GM12878 (cell line): ENCODE data around the gene CNN3. TPM values are rescaled to one million over a fixed set of nuclear protein-coding genes. Genes with fewer than 3 reads are reported as not detected.
A peak's percentile ranks its signal among the peaks of the same experiment; 100 is the strongest.

Experiments used
- BCL11A ChIP-seq: IDR thresholded peaks from 2 replicates; pipeline ENCODE4 v1.6.1; 2011; ENCODE audit warnings: low read depth, low read length
- BRCA1 ChIP-seq: IDR thresholded peaks from 2 replicates; pipeline ENCODE4 v1.6.1; 2011; ENCODE audit warnings: low read depth, low read length, improper control_type of control experiment
- CBFB ChIP-seq: IDR thresholded peaks from 2 replicates; pipeline ENCODE4 v1.6.1; 2016; ENCODE audit warnings: antibody characterized with exemption, low read depth
- CBX3 ChIP-seq: fragments of 200-600 bp; sonication (generic); IDR thresholded peaks from 2 replicates; pipeline ENCODE4 v1.6.1; 2016; ENCODE audit warnings: low read depth, borderline replicate concordance
- CBX5 ChIP-seq: sonication (generic); IDR thresholded peaks from 2 replicates; pipeline ENCODE4 v1.6.1; 2016; ENCODE audit warnings: low read depth, moderate library complexity, mild to moderate bottlenecking, inconsistent platforms
- CTCF ChIP-seq, 3 experiments: IDR thresholded peaks in 2 of 3; conservative IDR thresholded peaks in 1 of 3; 2 replicates each; pipeline ENCODE4 v1.5.1; 2011; ENCODE audit warnings: low read depth in 3 of 3, low read length in 3 of 3, mild to moderate bottlenecking in 3 of 3, control low read depth in 2 of 3, moderate library complexity in 2 of 3, inconsistent platforms in 1 of 3, mixed read lengths in 1 of 3; ENCODE audit not compliant: control insufficient read depth in 2 of 3, insufficient read depth in 1 of 3; ENCODE audit errors: extremely low read depth in 1 of 3
- EGR1 ChIP-seq, 2 experiments: IDR thresholded peaks; 1 replicate in 1 of 2; 2 replicates in 1 of 2; pipeline ENCODE4 v1.6.1; 2011 to 2012; ENCODE audit warnings: low read depth in 2 of 2, low read length in 2 of 2, borderline replicate concordance in 1 of 2, mild to moderate bottlenecking in 1 of 2, moderate library complexity in 1 of 2
- ELK1 ChIP-seq: IDR thresholded peaks from 2 replicates; pipeline ENCODE4 v1.6.1; 2012; ENCODE audit warnings: low read depth, low read length, improper control_type of control experiment
- GATAD2B ChIP-seq: fragments of 450-650 bp; conservative IDR thresholded peaks from 2 replicates; pipeline ENCODE4 v1.6.1; 2017; ENCODE audit warnings: low read depth, mild to moderate bottlenecking, moderate library complexity
- HDAC6 ChIP-seq: fragments of 200-600 bp; sonication (generic); IDR thresholded peaks from one replicate; pipeline ENCODE4 v1.8.0; 2017; ENCODE audit warnings: antibody characterized with exemption; ENCODE audit not compliant: unreplicated experiment
- JUND ChIP-seq: IDR thresholded peaks from 2 replicates; pipeline ENCODE4 v1.6.1; 2012; ENCODE audit warnings: low read depth, mild to moderate bottlenecking, low read length, improper control_type of control experiment, moderate library complexity
- KDM1A ChIP-seq: fragments of 200-600 bp; sonication (generic); IDR thresholded peaks from 2 replicates; pipeline ENCODE4 v1.6.1; 2016; ENCODE audit warnings: borderline replicate concordance
- RAD51 ChIP-seq: fragments of 450-650 bp; IDR thresholded peaks from 2 replicates; pipeline ENCODE4 v1.6.1; 2016; ENCODE audit warnings: moderate library complexity, mild to moderate bottlenecking, inconsistent platforms
- RUNX3 ChIP-seq: IDR thresholded peaks from 2 replicates; pipeline ENCODE4 v1.6.1; 2012; ENCODE audit warnings: low read length, inconsistent platforms
- SMC3 ChIP-seq: IDR thresholded peaks from 2 replicates; pipeline ENCODE4 v1.6.1; 2011; ENCODE audit warnings: low read length, improper control_type of control experiment, borderline replicate concordance
- SREBF1 ChIP-seq: IDR thresholded peaks from 2 replicates; pipeline ENCODE4 v1.6.1; 2012; ENCODE audit warnings: mild to moderate bottlenecking, low read length
- STAT3 ChIP-seq: IDR thresholded peaks from 2 replicates; pipeline ENCODE4 v1.6.1; 2011; ENCODE audit warnings: low read depth, low read length, improper control_type of control experiment
- SUZ12 ChIP-seq: fragments of 200-600 bp; sonication (generic); IDR thresholded peaks from one replicate; pipeline ENCODE4 v1.6.1; 2018; ENCODE audit warnings: antibody characterized with exemption, mild to moderate bottlenecking; ENCODE audit not compliant: unreplicated experiment
- TARDBP ChIP-seq: IDR thresholded peaks from 2 replicates; pipeline ENCODE4 v1.6.1; 2016; ENCODE audit warnings: borderline replicate concordance
- USF1 ChIP-seq: IDR thresholded peaks from 2 replicates; pipeline ENCODE4 v1.6.1; 2011; ENCODE audit warnings: borderline replicate concordance, low read depth, mild to moderate bottlenecking, moderate library complexity, mixed read lengths, low read length; ENCODE audit not compliant: insufficient read depth; ENCODE audit errors: extremely low read length
- WRNIP1 ChIP-seq: IDR thresholded peaks from 2 replicates; pipeline ENCODE4 v1.6.1; 2011; ENCODE audit warnings: low read depth, low read length, improper control_type of control experiment, borderline replicate concordance
- YY1 ChIP-seq: IDR thresholded peaks from 2 replicates; pipeline ENCODE4 v1.6.1; 2011; ENCODE audit warnings: low read depth, mild to moderate bottlenecking, low read length
- ZSCAN29 ChIP-seq: fragments of 450-650 bp; IDR thresholded peaks from 2 replicates; pipeline ENCODE4 v1.6.1; 2017; ENCODE audit warnings: mild to moderate bottlenecking, moderate library complexity
- polyA plus RNA-seq, 11 experiments: library from polyadenylated mRNA; depleted of rRNA in 4 of 11; unstranded in 6 of 11; stranded (reverse) in 5 of 11; fragments of >200 nt; fragmentation: Nextera tagmentation in 4 of 11; fragmentation: Illumina TruSeq in 1 of 11; extraction: Ambion mirVana in 4 of 11; extraction: Trizol in 1 of 11; gene quantifications; 1 replicate in 1 of 11; 2 replicates in 10 of 11; pipeline versions ENCODE4 v1.2.1 to v1.2.3, GENCODE V29; 2011 to 2016; ENCODE audit warnings: inconsistent platforms in 2 of 11, missing spikeins in 2 of 11, low read depth in 1 of 11
- total RNA-seq, 4 experiments: library from RNA; depleted of rRNA in 3 of 4; stranded (reverse); fragments of >200 nt in 3 of 4; fragmentation: Illumina TruSeq in 1 of 4; extraction: Trizol in 1 of 4; gene quantifications; 2 replicates each; pipeline versions ENCODE4 v1.2.1 to v1.2.3, GENCODE V29; 2013 to 2021
- TF ChIP-seq, protein P1 (sequence below): fragments of 450-650 bp; IDR thresholded peaks from 2 replicates; pipeline ENCODE4 v1.6.1; 2016; ENCODE audit warnings: mild to moderate bottlenecking
- TF ChIP-seq, protein P2 (sequence below): IDR thresholded peaks from 2 replicates; pipeline ENCODE4 v1.6.1; 2011; ENCODE audit warnings: low read depth, low read length, improper control_type of control experiment, borderline replicate concordance

CNN3 gene
- total and polyA plus RNA-seq, 10 of the 15 experiments (the other 5 are each of a cell fraction or from before 2014, with no cell fraction given) = 0.20 to 48.4 (median 34.3) TPM

GRCh38 chr1:94854458-94855306 lies 72.2 kb downstream of the CNN3 start (continued):
- TF ChIP-seq SMC3 (peak; percentile 95), CBX5 (no peak), YY1 (peak; percentile 63; the same call in 1 of the 2 replicates), CBX3 (no peak), KDM1A (no peak), JUND (no peak), RAD51 (peak; percentile 73), RUNX3 (peak; percentile 92), ZSCAN29 (no peak), WRNIP1 (no peak), BRCA1 (no peak), BCL11A (no peak), CBFB (peak; percentile 64; the same call in 1 of the 2 replicates), HDAC6 (no peak), ELK1 (no peak), TARDBP (no peak), GATAD2B (no peak), USF1 (peak; percentile 69), EGR1 (IDR thresholded peaks at IDR 0.05; ENCODE audit: borderline replicate concordance in 1 of 2, low read depth in 2 of 2, low read length in 2 of 2) (no peak), SUZ12 (no peak), CTCF (IDR thresholded peaks at IDR 0.05 in 2 of 3, conservative IDR thresholded peaks at IDR 0.05 in 1 of 3; ENCODE audit: control insufficient read depth in 2 of 3, extremely low read depth in 1 of 3, insufficient read depth in 1 of 3, low read depth in 3 of 3, low read length in 3 of 3) (peak; percentile 87 to 93 (median 93)), STAT3 (no peak), SREBF1 (no peak)
- TF ChIP-seq, protein P1, sequence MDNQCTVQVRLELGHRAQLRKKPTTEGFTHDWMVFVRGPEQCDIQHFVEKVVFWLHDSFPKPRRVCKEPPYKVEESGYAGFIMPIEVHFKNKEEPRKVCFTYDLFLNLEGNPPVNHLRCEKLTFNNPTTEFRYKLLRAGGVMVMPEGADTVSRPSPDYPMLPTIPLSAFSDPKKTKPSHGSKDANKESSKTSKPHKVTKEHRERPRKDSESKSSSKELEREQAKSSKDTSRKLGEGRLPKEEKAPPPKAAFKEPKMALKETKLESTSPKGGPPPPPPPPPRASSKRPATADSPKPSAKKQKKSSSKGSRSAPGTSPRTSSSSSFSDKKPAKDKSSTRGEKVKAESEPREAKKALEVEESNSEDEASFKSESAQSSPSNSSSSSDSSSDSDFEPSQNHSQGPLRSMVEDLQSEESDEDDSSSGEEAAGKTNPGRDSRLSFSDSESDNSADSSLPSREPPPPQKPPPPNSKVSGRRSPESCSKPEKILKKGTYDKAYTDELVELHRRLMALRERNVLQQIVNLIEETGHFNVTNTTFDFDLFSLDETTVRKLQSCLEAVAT = 0 out of 2 replicates have a peak, but pooled peaks have one; percentile 45
- TF ChIP-seq, protein P2, sequence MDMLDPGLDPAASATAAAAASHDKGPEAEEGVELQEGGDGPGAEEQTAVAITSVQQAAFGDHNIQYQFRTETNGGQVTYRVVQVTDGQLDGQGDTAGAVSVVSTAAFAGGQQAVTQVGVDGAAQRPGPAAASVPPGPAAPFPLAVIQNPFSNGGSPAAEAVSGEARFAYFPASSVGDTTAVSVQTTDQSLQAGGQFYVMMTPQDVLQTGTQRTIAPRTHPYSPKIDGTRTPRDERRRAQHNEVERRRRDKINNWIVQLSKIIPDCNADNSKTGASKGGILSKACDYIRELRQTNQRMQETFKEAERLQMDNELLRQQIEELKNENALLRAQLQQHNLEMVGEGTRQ = peak; percentile 26; the same call in 1 of the 2 replicates
